HG02798 (cell line): ENCODE measurements around the gene KRTAP4-7.
"Not testable (repeated sequence)": the region's sequence is repeated elsewhere in the genome, so short reads cannot be mapped to it uniquely, and the experiment has no call there.

ENCODE experiments used
- ATAC-seq: cut with Tn5 transposase; IDR thresholded peaks from one replicate; pipeline ENCODE4 v1.9.1; 2021; ENCODE audit warnings: mild to moderate bottlenecking; ENCODE audit not compliant: unreplicated experiment, poor library complexity

KRTAP4-7 gene

GRCh38 chr17:41064301-41064700, 19.6 kb upstream of the KRTAP4-7 start:
- no peak for ATAC-seq

- not testable (repeated sequence) for ATAC-seq
Measured at GRCh38 chr17:41065016-41065689, 18.8 kb upstream of the KRTAP4-7 start.

DNA sequence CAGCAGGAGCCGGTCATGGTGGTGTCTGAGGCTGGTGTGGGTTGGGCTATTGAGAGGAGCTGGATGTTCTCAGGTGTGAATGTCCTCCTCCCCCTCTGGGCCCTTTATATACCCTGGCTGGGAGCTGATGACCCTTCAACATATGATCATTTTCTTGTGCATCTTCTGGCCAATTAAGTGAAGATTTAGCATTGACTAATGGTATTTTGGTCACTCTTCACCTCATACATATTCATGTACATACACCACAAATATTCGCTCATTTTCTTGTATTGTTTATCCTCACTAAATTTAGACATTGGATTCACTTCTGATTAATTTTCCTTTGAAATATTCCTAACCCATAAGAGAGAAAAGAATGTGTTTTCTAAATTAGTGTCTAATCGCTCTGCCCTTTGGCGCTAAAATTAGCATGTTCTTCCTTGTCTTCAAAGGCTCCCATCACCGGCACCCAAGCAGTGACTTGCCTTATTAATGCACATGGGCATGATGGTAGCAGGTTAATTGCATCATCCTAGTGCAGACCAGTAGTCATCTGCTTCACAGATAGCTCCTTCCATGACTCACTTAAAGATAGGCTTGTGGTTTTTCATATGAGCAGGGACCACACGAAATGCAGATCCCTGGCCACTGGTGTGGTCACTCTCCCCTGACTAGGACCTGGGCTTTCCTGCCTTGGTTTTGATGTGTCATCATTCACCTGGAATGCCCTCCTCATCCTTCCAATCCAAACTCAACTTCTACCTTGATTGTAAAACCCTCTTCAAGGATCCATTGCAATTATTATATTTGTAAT, 17.9 kb upstream of the KRTAP4-7 start, which contains the start of gene KRTAP2-4:
TSS of gene KRTAP2-4 (minus strand) at position 51 of the 796 bp plus-strand sequence. CDS start at position 17, 34 bp downstream.
- ATAC-seq = no peak

- no peak for ATAC-seq
Measured at GRCh38 chr17:41067281-41067680, 16.7 kb upstream of the KRTAP4-7 start.

DNA sequence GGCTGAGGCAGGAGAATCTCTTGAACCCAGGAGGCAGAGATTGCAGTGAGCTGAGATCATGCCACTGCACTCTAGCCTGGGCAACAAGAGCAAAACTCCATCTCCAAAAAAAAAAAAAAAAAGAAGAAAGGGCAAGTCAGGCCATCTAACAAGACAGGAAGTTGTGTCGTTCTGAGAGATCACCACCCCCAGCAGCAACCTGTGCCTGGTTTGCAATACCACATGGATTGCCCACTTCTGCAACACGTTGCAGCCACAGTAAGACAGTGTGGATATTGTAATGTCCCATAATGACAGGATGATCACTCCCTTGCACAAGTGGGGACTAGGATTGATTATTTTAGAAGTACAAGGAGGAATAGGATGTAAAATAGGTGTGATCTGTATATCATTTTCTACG, 14.9 kb upstream of the KRTAP4-7 start:
- no peak for ATAC-seq

- no peak for ATAC-seq
Measured at GRCh38 chr17:41071606-41072360, 12.2 kb upstream of the KRTAP4-7 start.

- ATAC-seq = no peak
Measured at GRCh38 chr17:41073676-41074075, 10.3 kb upstream of the KRTAP4-7 start.

- no peak for ATAC-seq
Measured at GRCh38 chr17:41076788-41077187, 7.2 kb upstream of the KRTAP4-7 start.

GRCh38 chr17:41082626-41083025, 1.3 kb upstream of the KRTAP4-7 start:
- ATAC-seq = no peak

GRCh38 chr17:41083427-41083826, 523 bp upstream of the KRTAP4-7 start:
- ATAC-seq = not testable (repeated sequence)

GRCh38 chr17:41088760-41089352, 4.9 kb downstream of the KRTAP4-7 start:
- ATAC-seq = not testable (repeated sequence)

GRCh38 chr17:41096055-41096454, 12.1 kb downstream of the KRTAP4-7 start:
- ATAC-seq = no peak

- no peak for ATAC-seq
Measured at GRCh38 chr17:41098042-41098441, 14.1 kb downstream of the KRTAP4-7 start, which contains the start of gene KRTAP4-8. KRTAP4-8 (minus strand) TSS chr17:41098142; CDS start chr17:41098084, 58 bp downstream.

- ATAC-seq = no peak
Measured at GRCh38 chr17:41098481-41098880, 14.5 kb downstream of the KRTAP4-7 start.

GRCh38 chr17:41099682-41100480, 15.9 kb downstream of the KRTAP4-7 start:
- not testable (repeated sequence) for ATAC-seq

- ATAC-seq = no peak
Measured at GRCh38 chr17:41101586-41102259, 17.8 kb downstream of the KRTAP4-7 start, which contains the start of gene KRTAP4-16. KRTAP4-16 (minus strand) TSS chr17:41102209; CDS start chr17:41102209, 0 bp downstream.

DNA sequence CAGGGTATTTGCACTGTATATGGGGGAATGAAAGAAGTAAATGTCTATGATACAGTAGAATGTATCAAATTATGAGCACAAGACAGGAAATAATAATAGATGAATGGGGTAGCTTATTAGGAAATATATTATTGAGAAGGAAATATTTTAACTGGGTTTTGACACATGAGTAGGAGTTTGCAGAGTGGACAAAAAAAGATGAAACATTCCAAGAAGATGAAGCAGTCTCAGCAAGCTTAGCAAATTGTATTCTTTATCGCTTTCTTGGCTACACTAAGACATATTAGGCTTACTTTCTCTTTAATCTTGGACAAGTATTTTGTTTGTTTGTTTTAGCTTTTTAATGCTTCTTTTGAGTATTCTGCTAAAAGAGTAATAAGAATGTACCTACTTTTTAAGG, 19.9 kb downstream of the KRTAP4-7 start:
- no peak for ATAC-seq

DNA sequence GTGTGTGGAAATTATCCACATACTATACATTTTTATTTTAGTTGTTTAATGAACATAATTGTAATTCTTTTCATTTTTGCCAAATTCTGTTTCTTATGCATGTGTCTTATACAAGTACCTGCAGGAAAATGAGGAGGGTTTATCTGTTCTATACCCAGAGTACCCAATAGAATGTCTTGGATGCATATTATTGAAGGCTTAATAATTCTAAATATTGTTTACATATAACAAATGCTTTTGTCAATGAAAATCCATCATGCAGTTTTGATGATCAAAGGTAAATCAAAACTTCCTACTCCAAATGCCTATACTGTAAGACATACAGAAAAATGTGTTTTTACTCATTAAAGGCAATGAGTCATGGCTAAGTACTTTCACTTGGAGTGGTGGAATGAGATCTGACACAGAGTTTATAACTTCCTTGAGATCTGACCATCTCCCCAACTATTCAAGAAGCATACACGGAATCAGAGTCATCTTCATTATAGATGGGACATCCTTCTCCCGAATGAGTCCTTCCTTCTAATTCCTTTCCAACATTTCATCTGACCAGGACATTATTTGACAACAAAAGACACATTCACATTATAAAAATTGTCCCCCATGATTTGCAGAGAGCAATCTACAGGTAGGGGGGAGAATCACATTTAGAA, 20.6 kb downstream of the KRTAP4-7 start:
- not testable (repeated sequence) for ATAC-seq
